OCI-M1 (cell line): ENCODE measurements around the gene CKAP2.
"Not testable (repeated sequence)": the region's sequence is repeated elsewhere in the genome, so short reads cannot be mapped to it uniquely, and the experiment has no call there.

ENCODE experiments used
- DNase-seq: peaks from one replicate; lab custom pipeline; 2025; lab: John Stamatoyannopoulos, UW

Gene CKAP2

DNA sequence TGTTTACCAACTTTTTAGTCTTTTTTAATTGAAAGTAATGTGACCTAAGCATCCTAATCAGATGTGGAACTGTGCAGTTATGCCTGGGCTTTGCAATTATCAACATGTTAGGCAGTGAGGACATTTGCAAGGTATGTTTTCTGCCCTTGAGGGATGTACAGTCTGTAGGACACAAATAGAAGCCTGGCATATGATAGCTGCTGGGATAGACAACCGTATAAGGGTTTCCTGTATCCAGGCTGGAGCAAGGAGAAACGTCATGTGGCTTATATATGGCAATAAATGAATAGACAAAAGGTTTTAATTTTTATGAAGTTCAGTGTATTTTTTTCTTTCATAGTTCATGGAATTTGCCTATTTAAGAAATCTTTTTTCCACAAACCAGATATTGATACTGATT lies 2.8 kb upstream of the CKAP2 start:
- no peak for DNase-seq

DNA sequence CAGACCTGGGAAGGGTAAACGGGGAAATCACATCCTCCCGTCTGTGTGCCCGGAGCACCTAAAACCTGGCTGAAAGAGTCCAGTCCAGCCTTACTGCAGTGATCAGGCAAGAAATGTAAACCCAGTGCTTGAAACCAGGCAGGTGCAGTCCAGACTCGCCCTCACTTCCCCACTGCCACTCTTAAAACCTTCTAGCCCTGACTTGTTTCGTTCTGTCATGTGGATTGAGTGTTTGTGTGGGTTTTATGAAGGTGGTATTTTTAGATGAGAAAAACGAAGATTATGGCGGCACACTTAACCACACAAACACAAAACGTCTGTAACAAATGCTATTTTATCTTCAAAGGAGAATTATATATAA lies 839 bp upstream of the CKAP2 start:
- peak; percentile 72 for DNase-seq

DNA sequence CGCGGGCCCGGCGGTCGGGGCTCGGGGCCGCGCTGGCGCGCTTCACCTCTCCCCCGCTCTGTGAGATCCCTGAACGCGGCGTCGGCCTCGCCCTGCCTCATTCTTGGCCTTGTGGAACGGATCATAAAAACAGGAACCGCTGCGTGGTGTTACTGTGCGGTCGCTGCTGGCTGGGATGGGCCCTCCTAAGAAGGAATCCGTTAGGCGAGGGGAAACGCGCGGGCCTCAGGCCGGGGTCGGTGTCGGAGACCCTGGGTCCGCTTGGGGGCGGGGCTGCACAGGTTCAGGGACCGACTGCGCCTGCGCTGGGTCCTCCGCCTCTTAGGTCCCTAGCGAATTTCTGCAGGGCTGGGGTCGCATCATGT lies 381 bp downstream of the CKAP2 start:
- DNase-seq, result peak; percentile 88

DNA sequence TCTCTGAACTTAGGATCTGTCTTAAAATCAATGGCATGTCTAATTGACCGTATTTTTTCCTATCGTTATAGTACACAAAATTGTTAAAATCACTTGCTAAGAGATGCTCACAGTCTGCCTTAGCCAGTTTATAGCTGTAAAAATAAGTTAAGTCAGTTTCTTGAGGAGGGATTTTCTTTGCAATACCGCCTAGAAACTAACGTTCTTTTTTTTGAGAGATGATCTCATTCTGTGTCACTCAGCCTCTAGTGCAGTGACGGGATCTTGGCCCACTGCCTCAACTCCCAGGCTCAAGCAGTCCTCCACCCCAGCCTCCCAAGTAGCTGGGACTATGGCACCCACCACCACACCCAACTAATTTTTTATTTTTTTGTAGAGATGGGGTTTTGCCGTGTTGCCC lies 4.4 kb downstream of the CKAP2 start:
- DNase-seq, result no peak

DNA sequence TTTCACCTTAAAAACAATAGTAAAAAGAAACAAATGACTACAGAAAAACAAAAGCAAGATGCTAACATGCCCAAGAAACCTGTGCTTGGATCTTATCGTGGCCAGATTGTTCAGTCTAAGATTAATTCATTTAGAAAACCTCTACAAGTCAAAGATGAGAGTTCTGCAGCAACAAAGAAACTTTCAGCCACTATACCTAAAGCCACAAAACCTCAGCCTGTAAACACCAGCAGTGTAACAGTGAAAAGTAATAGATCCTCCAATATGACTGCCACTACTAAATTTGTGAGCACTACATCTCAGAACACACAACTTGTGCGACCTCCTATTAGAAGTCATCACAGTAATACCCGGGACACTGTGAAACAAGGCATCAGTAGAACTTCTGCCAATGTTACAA lies 6.0 kb downstream of the CKAP2 start:
- DNase-seq, result no peak

DNA sequence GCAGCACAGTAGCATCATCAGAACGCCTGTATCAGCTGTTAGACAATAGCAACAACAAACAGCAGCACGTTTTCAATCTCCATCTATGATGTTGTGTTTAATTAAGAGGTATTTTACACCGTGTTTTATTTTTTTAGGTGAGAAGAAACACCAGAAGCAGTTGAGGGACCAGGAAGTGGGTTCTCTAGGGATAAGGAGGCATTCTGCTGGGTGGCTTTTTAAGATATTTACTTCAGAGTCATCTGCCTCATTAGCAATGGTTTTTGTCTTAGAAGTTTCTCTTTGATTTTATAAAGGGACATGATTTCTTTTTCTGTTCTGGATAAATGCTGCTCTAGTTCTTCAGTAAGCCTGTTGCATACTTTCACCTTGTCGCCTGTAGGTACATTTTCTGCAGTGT lies 8.2 kb downstream of the CKAP2 start:
- DNase-seq, result no peak

DNA sequence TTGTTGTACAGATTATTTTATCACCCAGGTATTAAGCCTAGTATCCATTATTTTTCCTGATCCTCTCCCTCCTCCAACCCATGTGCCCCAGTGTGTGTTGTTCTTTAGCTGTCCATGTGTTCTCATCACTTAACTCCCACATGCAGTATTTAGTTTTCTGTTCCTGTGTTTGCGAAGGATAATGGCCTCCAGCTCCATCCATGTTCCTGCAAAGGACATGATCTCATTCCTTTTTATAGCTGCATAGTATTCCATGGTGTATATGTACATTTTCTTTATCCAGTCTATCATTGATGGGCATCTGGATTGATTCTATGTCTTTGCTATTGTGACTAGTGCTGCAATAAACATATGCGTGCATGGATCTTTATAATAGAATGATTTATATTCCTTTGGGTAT lies 13.2 kb downstream of the CKAP2 start:
- not testable (repeated sequence) for DNase-seq

DNA sequence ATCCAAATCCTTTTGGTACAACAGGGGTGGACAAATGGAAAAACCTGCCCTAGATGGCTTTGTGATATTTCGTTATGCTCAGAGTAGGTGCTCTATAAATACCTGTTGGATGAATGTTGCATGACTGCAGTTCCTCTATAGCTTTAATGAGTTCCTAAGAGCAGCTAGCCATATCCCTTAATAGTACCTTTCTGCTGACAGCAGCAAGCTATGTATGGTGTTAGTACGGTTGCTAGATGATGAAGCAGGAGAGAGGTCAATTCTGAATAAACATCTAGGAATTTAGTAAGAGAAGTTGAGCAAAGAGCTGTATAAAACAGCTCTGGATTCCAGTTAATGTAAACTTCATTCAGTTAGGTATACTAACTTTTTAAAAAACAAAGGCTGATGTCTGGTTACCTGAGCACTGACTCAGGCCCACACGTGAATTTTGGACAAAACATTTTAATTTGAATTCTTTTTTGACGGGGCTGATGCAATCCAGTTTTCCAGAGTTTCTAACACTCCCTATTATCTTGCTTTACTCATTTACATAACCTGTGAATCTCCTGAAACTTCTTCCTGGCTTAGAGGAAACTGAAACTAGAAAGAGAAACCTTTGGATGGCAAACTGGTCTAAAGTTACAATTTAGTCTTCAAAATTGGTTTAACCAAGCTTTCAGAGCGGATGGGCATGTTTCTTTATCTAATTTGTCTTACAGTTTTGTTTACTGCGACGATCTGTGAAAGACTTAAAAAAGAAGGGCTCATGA lies 25.6 kb downstream of the CKAP2 start:
- DNase-seq, result peak; percentile 39

DNA sequence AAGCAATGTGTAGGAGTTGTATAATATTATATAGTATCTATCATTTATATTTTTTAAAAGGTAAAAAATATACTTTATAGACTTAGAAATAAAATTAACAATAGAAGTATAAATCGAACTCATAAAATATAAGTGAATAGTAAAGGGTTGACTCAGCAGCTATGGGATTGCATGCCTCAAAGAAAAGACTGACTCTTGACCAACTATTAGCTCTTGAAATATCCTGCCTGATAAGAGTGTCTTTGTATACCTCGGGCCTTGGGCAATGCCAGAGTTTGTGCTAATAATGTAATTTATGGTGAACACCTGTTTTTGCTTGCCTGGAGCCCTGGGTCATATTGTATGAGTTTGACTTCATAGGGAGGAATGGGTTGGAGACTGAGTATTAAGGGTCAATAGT lies 31.8 kb downstream of the CKAP2 start:
- DNase-seq, result not testable (repeated sequence)

DNA sequence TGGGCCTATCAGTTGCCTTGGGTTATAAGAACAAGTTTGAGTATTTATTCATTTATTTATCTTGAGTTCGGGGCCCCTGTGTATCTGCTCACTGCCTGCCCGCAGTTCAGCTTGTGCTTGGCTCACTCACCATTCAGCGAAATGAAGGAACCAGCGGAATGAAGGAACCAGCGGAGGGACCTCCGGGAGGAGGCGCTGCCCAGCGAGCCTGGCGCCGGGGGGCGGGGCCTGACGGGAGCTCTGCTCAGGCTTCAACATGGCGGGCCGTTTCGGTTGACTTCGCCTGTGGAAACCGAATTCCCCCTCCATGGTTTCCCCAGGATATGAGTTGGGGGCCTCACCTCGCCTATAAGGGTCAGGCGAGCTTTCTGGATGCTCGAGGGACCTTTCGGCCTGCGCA lies 33.5 kb downstream of the CKAP2 start:
- not testable (repeated sequence) for DNase-seq

DNA sequence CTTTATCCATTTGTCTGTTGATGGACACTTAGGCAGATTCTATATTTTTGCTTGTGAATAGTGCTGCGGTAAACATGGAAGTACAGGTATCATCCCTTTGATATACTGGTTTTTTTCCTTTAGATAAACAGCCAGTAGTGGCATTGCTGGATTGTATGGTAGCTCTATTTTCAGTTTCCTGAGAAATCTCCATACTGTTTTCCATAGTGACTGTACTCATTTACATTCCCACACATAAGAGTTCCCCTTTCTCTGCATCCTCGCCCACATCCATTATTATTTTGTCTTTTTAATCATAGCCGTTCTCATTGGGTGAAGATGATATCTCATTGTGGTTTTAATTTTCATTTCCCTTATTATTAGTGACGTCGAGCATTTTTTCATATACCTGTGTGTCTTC lies 35.7 kb downstream of the CKAP2 start:
- DNase-seq, result not testable (repeated sequence)

DNA sequence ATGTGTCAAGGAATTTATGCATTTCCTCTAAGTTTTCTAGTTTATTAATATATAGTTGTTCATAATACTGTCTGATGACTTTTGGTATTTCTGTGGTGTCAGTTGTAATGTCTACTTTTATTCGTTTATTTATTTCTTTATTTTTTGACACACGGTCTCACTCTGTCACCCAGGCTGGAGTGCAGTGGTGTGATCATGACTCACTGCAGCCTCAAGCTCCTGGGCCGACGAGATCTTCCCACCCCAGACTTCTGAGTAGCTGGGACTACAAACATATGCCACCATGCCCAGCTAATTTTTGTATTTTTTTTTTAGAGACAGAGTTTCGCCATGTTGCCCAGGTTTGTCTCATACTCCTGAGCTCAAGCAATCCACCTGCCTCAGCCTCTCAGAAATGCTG lies 39.0 kb downstream of the CKAP2 start:
- not testable (repeated sequence) for DNase-seq

DNA sequence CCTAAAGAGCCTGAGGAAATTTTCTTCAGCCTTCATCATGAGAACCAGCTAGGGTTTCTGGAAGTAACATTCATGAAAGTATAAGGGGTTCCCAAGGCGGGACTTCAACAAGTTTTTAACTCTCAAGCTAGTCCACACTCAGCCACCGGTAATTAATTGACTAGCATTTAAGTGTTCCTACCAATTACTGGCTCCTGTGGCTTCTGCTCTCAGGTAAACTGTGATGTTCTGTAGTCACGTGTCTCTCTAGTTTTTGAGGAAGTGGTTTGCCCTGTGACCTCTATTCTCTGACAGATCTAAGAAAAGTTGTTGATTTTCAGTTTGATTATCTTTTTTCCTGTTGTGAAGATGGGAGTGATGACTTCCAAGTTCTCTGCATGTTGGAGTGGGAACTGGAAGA lies 42.7 kb downstream of the CKAP2 start:
- DNase-seq, result peak; percentile 31

DNA sequence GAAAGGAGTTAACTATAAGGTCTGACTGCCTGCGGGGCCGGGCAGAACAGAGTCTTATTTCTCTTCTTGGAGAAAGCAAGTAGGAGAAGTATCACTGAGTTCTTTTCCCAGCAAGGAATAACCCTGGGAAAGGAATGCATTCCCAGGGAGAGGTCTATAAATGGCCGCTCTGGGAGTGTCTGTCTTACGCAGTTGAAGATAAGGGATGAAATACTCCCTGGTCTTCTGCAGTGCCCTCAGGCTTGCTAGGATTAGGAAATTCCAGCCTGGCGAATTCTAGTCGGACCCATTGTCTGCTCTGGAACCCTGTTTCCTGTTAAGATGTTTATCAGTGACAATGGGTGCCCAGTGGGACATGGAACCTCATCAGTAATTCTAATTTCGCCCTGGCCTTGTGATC lies 47.0 kb downstream of the CKAP2 start:
- not testable (repeated sequence) for DNase-seq

DNA sequence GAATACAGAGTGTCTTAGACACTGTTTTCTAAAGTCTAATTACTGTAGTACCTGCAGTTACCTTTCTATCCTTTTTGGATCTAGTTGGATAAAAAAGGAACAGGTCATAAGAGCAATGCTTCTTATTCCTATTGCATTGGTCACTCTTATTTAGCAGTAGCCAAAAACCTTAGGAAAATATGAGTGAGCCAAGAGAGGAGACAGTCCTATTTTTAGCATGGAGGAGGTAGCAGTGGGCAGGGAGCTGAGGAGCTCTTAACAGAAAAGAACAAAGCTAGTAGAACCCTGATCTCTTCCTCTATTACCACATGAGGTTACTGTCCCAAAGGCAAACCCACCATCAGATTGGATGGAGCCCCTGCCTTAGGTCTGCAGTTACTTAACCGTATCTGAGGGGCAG lies 50.6 kb downstream of the CKAP2 start:
- not testable (repeated sequence) for DNase-seq

DNA sequence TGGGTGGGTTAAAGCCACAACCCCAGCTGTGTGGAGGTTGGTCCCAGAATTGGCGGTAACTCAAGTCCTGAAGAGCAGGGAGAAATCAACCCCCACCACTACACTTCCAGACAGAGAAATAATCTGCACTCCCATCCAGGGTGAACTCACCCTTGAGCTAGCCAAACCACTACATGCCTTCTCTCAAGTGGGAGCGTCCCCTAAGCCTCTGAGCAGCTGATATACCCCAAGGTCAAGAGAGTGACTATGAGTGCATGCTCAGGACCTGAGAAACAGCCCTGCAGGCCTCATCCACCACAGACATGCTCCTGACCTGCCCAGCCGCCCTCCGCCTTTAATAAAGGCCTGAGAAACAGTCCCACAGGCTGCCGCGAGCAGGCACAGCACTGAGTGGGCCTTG lies 54.3 kb downstream of the CKAP2 start:
- not testable (repeated sequence) for DNase-seq

DNA sequence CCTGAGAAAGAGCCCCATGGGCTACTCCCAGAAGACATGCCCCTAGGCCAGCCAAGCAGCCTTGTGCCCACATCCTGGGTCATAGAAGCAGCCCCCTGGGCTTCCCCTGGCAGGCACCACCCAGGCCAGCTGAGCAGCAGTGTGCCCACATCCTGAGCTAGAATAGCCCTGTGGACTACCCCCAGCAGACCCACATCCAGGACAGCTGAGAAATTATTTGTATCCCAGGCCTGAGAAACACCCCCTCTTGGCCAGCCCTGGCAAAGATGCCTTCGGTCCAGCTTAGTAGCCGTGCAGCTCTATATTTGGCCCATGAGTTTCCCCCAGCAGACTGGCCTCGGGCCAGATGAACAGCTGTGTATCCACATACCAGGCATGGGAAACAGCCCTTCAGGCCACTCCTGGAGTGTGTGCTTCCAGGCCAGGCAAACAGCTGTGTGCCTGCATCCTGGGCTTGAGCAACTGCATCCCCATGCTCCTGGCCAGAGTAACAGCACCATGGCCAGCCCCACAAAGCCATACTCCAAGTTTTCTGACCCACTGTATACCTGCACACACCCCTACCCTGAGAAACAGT lies 55.0 kb downstream of the CKAP2 start:
- DNase-seq, result not testable (repeated sequence)

DNA sequence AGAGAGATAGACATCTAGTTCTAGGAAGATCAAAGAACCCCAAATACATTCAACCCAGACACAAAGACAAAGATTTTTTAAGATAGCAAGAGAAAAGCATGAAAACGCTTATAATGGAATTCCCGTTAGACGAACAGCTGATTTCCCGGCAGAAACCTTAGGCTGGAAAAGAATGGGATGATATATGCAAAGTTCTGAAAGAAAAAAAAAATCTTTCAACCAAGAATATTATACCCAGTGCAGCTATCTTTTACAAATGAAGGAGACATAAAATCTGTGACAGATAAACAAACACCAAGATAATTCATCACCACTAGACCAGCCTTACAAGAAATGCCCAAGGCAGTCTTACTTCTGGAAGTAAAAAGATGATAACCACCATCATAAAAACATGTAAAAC lies 56.3 kb downstream of the CKAP2 start:
- not testable (repeated sequence) for DNase-seq

DNA sequence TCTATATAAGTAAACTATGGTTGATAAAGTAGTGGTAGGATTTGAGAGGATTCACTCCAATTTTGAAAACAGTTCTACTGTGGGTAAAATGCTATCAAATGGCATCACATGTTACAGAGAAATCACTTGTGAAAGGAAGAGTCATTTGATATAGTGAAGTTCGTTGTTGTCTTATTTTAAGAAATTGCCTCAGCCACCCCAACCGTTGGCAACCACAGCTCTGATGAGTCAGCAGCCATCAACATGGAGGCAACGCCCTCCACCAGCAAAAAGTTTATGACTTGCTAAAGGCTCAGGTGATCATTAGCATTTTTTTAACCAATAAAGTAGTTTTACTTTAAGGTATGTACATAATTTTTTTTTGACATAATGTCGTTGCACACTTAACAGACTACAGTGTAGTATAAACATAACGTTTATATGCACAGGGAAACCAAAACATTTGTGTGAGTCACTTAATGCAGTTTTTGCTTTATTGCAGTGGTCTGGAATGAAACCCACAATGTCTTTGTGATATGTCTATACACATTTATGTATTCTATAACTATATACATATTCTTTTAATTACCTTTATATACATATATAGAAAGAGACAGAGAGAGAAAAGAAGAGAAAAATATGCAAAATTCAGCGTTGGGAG lies 58.8 kb downstream of the CKAP2 start:
- peak; percentile 91 for DNase-seq

DNA sequence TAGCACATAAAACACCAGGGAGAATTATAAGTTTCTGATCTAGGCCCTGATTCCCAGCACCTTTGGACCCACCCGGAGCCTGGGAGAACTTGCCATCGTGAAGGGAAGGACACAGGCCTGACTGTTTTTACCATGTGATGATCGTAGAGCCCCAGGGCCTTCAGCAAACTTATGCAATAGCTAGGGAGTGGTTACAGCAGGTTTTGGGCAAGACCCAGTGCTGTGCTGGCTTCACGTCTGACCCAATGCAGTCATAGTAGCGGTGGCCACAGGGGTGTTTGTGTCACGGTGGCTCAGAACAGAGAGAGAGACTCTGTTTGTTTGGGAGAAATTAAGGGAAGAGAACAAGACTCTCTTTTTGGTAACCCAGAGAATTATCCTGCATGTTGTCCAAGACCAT lies 68.0 kb downstream of the CKAP2 start:
- DNase-seq, result not testable (repeated sequence)
